ENCODE results near the gene ADAMTS3.

Gene ADAMTS3

GRCh38 chr4:72313121-72313520, 255.9 kb downstream of the ADAMTS3 start:
- Histone ChIP-seq H3K9me3 (ENCODE audit: control insufficient read depth, insufficient read depth, low read length) (no peaks in the 10 kb centered on the region), H3K4me1 (ENCODE audit: insufficient read depth, low read length) (peaks cover 16% of the 10 kb centered on the region), H3K36me3 (ENCODE audit: insufficient read depth, low read length) (no peaks in the 10 kb centered on the region), H3K9ac (ENCODE audit: low read depth, low read length) (no peak overlapping the region)

GRCh38 chr4:72312032-72312650, 256.9 kb downstream of the ADAMTS3 start:
- no peaks in the 10 kb centered on the region for H3K36me3 ChIP-seq (ENCODE audit: insufficient read depth, low read length)
- no peaks in the 10 kb centered on the region for H3K9me3 ChIP-seq (ENCODE audit: control insufficient read depth, insufficient read depth, low read length)
- peaks cover 16% of the 10 kb centered on the region for H3K4me1 ChIP-seq (ENCODE audit: insufficient read depth, low read length)
- no peak overlapping the region for H3K9ac ChIP-seq (ENCODE audit: low read depth, low read length)

GRCh38 chr4:72311291-72311690, 257.7 kb downstream of the ADAMTS3 start:
- H3K36me3 ChIP-seq (ENCODE audit: insufficient read depth, low read length): no peaks in the 10 kb centered on the region
- no peaks in the 10 kb centered on the region for H3K9me3 ChIP-seq (ENCODE audit: control insufficient read depth, insufficient read depth, low read length)
- peaks cover 16% of the 10 kb centered on the region for H3K4me1 ChIP-seq (ENCODE audit: insufficient read depth, low read length)
- H3K9ac ChIP-seq (ENCODE audit: low read depth, low read length): no peak overlapping the region

- H3K36me3 ChIP-seq (ENCODE audit: insufficient read depth, low read length): no peaks in the 10 kb centered on the region
These were observed 263.4 kb downstream of the ADAMTS3 start for GRCh38 chr4:72305620-72306019.

GRCh38 chr4:72305080-72305479, 263.9 kb downstream of the ADAMTS3 start:
- Histone ChIP-seq H3K9me3 (ENCODE audit: control insufficient read depth, insufficient read depth, low read length) (no peaks in the 10 kb centered on the region), H3K4me1 (ENCODE audit: insufficient read depth, low read length) (peaks cover 3% of the 10 kb centered on the region; the same call in 1 of the 2 replicates), H3K36me3 (ENCODE audit: insufficient read depth, low read length) (no peaks in the 10 kb centered on the region), H3K9ac (ENCODE audit: low read depth, low read length) (no peak overlapping the region)

More at GRCh38 chr4:72305620-72306019, 263.4 kb downstream of the ADAMTS3 start:
- peaks cover 3% of the 10 kb centered on the region; the same call in 1 of the 2 replicates for H3K4me1 ChIP-seq (ENCODE audit: insufficient read depth, low read length)
- H3K9ac ChIP-seq (ENCODE audit: low read depth, low read length): no peak overlapping the region
- no peaks in the 10 kb centered on the region for H3K9me3 ChIP-seq (ENCODE audit: control insufficient read depth, insufficient read depth, low read length)

- H3K9ac ChIP-seq (ENCODE audit: low read depth, low read length): no peak overlapping the region
- H3K9me3 ChIP-seq (ENCODE audit: control insufficient read depth, insufficient read depth, low read length): no peaks in the 10 kb centered on the region
- H3K36me3 ChIP-seq (ENCODE audit: insufficient read depth, low read length): no peaks in the 10 kb centered on the region
These were observed 265.9 kb downstream of the ADAMTS3 start for GRCh38 chr4:72302981-72303704.

GRCh38 chr4:72301759-72302158, 267.3 kb downstream of the ADAMTS3 start:
- Histone ChIP-seq H3K9me3 (ENCODE audit: control insufficient read depth, insufficient read depth, low read length) (no peaks in the 10 kb centered on the region), H3K4me1 (ENCODE audit: insufficient read depth, low read length) (peaks cover 3% of the 10 kb centered on the region; the same call in 1 of the 2 replicates), H3K9ac (ENCODE audit: low read depth, low read length) (no peak overlapping the region), H3K36me3 (ENCODE audit: insufficient read depth, low read length) (no peaks in the 10 kb centered on the region)

More at GRCh38 chr4:72302981-72303704, 265.9 kb downstream of the ADAMTS3 start:
- peaks cover 3% of the 10 kb centered on the region; the same call in 1 of the 2 replicates for H3K4me1 ChIP-seq (ENCODE audit: insufficient read depth, low read length)

GRCh38 chr4:72300126-72300525, 268.9 kb downstream of the ADAMTS3 start:
- no peak overlapping the region for H3K9ac ChIP-seq (ENCODE audit: low read depth, low read length)
- H3K36me3 ChIP-seq (ENCODE audit: insufficient read depth, low read length): no peaks in the 10 kb centered on the region
- no peaks in the 10 kb centered on the region for H3K9me3 ChIP-seq (ENCODE audit: control insufficient read depth, insufficient read depth, low read length)
- H3K4me1 ChIP-seq (ENCODE audit: insufficient read depth, low read length): peaks cover 3% of the 10 kb centered on the region; the same call in 1 of the 2 replicates

GRCh38 chr4:72295966-72296557, 273.0 kb downstream of the ADAMTS3 start:
- Histone ChIP-seq H3K4me1 (ENCODE audit: insufficient read depth, low read length) (no peaks in the 10 kb centered on the region), H3K9ac (ENCODE audit: low read depth, low read length) (no peak overlapping the region)

GRCh38 chr4:72290737-72291136, 278.3 kb downstream of the ADAMTS3 start:
- no peaks in the 10 kb centered on the region for H3K9me3 ChIP-seq (ENCODE audit: control insufficient read depth, insufficient read depth, low read length)
- no peaks in the 10 kb centered on the region; the same call in 1 of the 2 replicates for H3K36me3 ChIP-seq (ENCODE audit: insufficient read depth, low read length)
- H3K9ac ChIP-seq (ENCODE audit: low read depth, low read length): no peak overlapping the region
- H3K4me1 ChIP-seq (ENCODE audit: insufficient read depth, low read length): no peaks in the 10 kb centered on the region

More at GRCh38 chr4:72295966-72296557, 273.0 kb downstream of the ADAMTS3 start:
- Histone ChIP-seq H3K9me3 (ENCODE audit: control insufficient read depth, insufficient read depth, low read length) (no peaks in the 10 kb centered on the region), H3K36me3 (ENCODE audit: insufficient read depth, low read length) (no peaks in the 10 kb centered on the region; the same call in 1 of the 2 replicates)

- H3K9ac ChIP-seq (ENCODE audit: low read depth, low read length): no peak overlapping the region
- no peaks in the 10 kb centered on the region for H3K4me1 ChIP-seq (ENCODE audit: insufficient read depth, low read length)
- H3K36me3 ChIP-seq (ENCODE audit: insufficient read depth, low read length): no peaks in the 10 kb centered on the region
- H3K9me3 ChIP-seq (ENCODE audit: control insufficient read depth, insufficient read depth, low read length): no peaks in the 10 kb centered on the region
These were observed 282.1 kb downstream of the ADAMTS3 start for GRCh38 chr4:72286910-72287309.

- Histone ChIP-seq H3K36me3 (ENCODE audit: insufficient read depth, low read length) (no peaks in the 10 kb centered on the region), H3K4me1 (ENCODE audit: insufficient read depth, low read length) (no peaks in the 10 kb centered on the region), H3K9ac (ENCODE audit: low read depth, low read length) (no peak overlapping the region), H3K9me3 (ENCODE audit: control insufficient read depth, insufficient read depth, low read length) (no peaks in the 10 kb centered on the region)
These were observed 282.8 kb downstream of the ADAMTS3 start for GRCh38 chr4:72286185-72286584.

- H3K36me3 ChIP-seq (ENCODE audit: insufficient read depth, low read length): no peaks in the 10 kb centered on the region
- H3K9me3 ChIP-seq (ENCODE audit: control insufficient read depth, insufficient read depth, low read length): no peaks in the 10 kb centered on the region
These were observed 285.7 kb downstream of the ADAMTS3 start for GRCh38 chr4:72283357-72283756.

GRCh38 chr4:72280252-72280651, 288.8 kb downstream of the ADAMTS3 start:
- Histone ChIP-seq H3K9me3 (ENCODE audit: control insufficient read depth, insufficient read depth, low read length) (0 out of 2 replicates have a peak, but pooled peaks cover 3% of the 10 kb centered on the region), H3K36me3 (ENCODE audit: insufficient read depth, low read length) (no peaks in the 10 kb centered on the region), H3K9ac (ENCODE audit: low read depth, low read length) (no peak overlapping the region), H3K4me1 (ENCODE audit: insufficient read depth, low read length) (no peaks in the 10 kb centered on the region)

More at GRCh38 chr4:72283357-72283756, 285.7 kb downstream of the ADAMTS3 start:
- Histone ChIP-seq H3K4me1 (ENCODE audit: insufficient read depth, low read length) (no peaks in the 10 kb centered on the region), H3K9ac (ENCODE audit: low read depth, low read length) (no peak overlapping the region)

All from ES-I3 (cell line).